HG02943 (cell line): Measurements from ENCODE around the gene KCNIP4.

Source experiments
- ATAC-seq: cut with Tn5 transposase; IDR thresholded peaks from one replicate; pipeline ENCODE4 v1.9.1; 2021; ENCODE audit warnings: mild to moderate bottlenecking, low read depth, moderate library complexity; ENCODE audit not compliant: unreplicated experiment

KCNIP4 gene

DNA sequence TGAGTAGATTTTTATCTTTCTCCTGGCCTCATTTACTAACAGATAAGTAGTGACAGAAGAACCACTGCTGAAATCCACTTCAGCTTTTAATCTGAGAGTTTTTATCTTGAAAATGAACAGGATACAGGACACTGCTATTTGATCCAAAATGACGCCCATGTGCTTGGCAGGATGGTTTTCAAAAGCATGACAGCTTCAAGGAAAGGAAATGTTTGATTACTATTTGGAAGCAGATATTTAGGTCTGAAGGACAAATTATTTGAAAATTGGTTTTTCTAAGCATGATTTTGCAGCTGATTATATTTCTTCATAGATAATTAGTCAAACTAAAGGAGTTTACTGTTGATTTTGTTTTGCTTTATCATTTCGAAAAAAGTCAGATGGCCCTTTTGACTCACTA, 1237.2 kb downstream of the KCNIP4 start:
- ATAC-seq = no peak

DNA sequence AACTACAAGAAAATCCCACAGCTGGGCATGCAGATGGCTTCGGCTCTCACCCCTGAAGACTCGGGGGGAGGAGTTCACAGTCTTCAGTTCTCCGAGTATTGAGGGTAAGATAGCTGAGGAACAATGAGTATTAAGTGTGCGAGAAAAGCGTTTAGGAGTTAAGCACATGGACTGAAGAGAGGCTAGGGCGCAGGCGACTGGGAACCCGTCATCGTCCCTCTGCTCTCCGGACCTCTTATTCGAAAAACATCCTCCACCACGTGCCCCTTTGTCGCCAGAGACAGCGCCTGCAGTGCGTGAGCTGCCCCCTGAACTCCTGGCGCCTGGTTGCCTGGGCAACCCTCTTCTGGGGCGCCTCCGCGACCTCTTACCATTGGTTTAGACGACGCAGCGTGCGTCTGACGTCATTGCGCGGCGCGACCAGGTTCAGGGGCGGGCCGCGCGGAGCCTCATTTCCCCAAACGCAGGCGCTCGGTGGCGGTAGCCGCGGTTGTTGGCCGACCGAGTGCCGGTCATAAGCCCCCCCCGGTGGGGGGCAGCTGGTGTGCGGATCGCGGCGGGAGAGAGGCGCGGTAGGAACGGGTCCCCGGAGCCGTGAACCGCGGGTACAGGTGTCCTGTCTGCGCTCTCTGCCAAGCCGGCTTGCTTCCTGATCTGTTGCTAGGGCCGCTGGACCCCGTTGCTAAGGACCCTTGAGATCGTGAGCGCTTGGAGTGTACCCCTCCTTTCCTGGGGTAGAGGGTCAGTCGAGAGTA, 1248.4 kb downstream of the KCNIP4 start, which contains the start of gene PACRGL:
PACRGL (plus strand) TSS at position 452 of the 755 bp plus-strand sequence. CDS start 4,024 bp downstream, outside the sequence.
- peak; percentile 100 for ATAC-seq

DNA sequence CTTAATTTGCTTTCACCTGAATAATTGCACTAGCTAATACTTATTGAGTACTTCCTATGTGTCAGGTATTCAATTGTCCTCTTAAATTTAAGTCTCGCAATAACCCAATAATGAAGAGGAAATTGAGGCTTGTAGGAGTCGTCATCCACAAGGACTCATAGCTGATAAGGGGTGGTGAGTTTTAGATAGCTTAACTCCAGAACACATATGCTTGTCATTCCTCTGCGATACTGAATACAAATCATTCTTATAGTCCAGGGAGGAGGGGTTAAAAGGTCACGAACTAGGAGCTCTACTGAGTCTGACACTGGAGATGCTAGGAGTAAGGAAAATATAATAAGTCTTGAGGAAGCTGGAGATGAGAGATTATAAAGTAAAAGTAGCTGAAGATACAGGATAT, 1249.8 kb downstream of the KCNIP4 start:
- no peak for ATAC-seq

DNA sequence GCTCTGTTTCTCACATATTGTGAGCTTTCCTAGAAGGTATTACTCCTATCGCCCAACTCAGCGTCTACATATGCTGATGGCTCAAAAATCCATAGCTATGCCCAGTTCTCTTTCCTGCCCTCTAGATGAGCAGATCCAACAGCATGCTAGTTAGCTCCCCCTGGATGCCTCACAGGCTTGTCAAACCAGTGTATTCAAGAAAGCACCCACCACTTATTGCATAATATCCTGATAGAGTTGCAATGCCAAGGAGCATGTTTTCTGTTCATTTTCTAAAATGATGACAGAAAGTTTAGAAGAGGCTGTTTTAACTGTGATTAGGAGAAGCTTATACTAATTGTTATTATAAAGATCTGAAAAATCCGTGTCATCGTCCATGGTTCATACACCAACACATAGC, 1250.2 kb downstream of the KCNIP4 start:
- ATAC-seq = no peak

DNA sequence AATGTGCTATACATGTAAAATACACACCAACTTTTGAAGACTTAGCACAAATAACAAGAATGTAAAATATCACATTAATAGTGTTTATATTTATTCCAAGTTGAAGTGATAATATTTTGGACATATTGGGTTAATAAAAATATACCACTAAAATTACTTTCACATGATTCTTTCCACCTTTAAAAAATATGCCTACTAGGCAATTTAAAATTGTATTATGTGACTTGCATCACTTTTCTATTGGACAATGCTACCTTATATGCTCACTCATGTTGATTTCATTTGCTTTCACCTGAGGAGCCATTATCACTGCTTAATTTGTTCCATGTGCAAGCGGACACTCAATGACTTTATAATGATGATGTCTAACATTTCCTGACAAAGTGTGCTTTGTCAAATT, 1251.8 kb downstream of the KCNIP4 start:
- no peak for ATAC-seq

DNA sequence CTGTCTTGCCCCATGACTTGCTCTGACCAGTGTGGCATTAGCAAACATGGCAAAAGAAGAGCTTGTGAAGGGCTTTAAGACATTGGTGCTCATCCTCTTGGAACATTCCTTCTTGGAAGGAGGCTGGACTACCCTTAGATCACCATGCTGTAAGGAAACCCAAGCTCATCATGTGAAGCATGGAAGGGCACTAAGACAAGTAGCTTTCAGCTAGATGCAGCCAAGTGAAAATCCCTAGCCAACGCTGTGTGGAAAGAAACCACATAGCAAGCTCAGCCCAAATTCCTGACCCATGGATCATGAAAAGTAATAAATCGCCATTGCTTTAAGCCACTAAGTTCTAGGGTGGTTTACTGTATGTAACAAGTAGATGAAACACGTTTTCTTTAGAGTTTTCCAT, 1260.7 kb downstream of the KCNIP4 start:
- no peak for ATAC-seq

DNA sequence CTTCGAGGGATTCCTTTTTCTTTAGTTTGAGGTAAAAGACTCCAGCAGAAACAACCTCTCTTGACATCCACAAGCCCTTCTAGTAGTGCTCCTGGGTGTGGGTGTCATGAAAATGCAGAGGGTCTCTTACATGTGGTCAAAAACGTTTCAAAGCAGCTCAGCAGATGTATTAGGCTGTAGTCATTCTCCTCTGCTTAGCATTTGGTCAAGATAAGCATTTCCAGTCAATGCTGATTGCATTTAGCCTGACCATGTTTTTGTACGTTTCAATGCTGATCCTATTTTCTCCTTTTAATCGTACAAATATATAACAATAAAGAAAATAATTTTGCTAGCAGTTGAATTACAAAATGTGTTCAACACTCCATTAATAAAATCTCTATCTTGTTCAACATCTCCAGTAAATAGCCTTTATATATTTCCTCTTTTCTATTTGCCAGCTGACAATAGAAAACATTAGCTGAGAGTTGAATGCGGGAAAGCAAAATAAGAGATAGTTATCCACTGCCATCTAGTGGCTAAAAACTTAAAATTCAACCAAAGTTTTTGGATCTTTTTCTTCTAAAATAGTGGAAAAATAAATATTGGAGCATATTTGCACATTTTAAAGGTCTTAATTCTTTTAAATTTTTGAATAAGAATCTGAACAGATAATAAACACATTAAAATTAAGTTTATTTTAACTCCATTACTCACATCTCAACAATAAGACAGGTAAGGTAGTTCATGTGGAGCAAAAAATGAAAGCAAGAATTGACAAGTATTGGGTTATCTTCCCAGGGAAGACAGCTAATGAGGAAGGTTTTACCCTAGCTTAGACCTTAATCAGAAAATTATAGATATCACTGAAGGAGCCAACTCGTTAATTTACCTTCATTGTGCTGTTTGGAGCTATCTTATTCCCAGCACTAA, 1263.5 kb downstream of the KCNIP4 start:
- ATAC-seq = no peak

DNA sequence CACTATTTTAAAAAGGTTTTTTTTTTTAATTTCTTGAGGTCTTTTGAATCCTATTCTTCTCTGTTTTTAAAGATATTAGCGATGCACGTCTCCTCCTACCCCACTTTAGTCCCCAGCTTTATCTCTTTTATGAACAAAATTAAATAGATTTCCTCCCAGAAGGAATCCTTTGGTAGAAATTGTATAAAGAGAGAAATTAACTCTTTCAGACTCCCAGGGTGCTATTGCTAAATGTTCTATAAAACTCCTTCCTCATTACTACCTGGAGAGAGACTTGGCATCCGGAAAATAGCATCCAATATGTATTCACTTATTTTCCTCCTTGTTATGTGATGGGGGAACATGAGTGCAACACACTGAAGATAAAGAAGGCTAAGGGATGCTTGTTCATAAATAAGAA, 1264.8 kb downstream of the KCNIP4 start:
- ATAC-seq = no peak

DNA sequence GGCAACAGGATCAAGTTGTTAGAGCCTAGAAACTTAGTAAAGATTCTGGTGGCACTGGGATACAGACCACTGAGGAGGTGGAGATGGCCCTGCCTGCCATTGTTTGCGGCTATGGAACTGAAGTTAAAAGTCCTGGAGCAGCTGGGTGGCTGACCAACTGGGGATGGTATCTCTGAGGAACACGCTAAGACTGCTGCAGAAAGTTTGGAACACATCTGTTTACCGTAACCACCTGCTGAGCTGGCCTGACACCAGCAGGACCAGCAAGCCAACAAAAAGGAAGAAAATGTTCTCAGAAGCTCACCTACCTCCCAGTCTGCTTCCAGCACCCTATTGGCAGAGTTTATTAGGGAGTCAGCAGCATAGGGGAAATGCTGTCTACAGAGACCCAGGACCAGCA, 1265.7 kb downstream of the KCNIP4 start:
- no peak for ATAC-seq

DNA sequence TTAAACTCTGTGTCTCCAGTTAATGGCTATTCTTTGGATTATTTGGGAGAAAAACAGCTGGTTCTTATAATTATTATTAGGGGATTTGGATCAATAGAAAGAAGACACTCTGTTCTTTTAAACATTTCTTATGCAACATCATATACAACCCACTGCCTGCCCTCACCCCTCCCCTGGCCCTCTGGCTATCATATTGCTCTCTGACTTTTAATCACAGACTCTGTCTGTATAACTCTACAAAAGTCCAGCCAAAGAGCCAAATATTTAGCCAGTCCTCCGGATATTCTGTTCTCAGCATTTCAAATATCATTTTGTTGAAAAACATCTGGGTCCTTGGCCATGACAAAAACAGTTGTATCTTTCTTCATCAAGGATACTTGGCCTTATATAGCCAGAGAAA, 1267.3 kb downstream of the KCNIP4 start:
- ATAC-seq = no peak

DNA sequence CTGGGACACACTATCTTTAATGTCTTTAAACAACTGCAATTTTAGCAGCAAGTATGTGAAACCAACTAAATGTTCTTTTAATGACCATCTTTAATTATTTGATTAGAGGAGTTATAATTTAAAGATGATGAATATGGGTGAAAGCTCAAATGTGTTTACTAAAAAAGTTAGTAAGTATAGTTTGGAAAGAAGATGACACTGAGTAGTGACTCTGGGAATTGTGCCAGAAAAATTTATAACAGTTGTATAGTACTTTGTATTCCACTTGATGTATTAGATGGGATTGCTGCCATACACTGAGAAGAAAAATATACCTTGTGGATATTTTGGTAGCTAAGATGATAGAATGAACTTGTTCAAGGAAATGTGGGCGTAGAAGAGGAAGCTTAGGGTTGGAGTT, 1267.8 kb downstream of the KCNIP4 start:
- no peak for ATAC-seq

DNA sequence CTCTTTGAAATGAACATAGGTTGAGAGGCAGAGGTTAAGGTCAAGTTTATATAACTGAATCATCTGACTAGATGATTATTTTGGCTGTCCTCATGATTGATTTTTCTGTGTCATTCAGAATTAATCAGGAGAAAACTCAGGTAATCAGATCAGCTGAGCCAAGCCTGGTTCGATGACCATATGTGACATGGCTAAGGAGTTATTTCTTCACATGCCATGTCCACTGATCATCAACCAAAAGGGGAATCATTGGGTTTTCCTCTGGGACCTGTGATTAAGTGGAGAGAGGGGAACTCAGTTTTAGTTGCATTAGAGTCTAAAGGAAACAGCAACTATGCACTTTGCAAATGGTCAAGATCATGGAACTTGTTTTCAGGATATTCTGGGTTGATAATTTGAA, 1268.6 kb downstream of the KCNIP4 start:
- no peak for ATAC-seq
